ENCODE data around the gene HSD17B14. TPM values are rescaled to one million over a fixed set of nuclear protein-coding genes. Genes with fewer than 3 reads are reported as not detected.
"Not testable (repeated sequence)": the region's sequence is repeated elsewhere in the genome, so short reads cannot be mapped to it uniquely, and the experiment has no call there.

The HSD17B14 gene
- total RNA-seq, 1 experiment from 2014 or later = 2.6 TPM

DNA sequence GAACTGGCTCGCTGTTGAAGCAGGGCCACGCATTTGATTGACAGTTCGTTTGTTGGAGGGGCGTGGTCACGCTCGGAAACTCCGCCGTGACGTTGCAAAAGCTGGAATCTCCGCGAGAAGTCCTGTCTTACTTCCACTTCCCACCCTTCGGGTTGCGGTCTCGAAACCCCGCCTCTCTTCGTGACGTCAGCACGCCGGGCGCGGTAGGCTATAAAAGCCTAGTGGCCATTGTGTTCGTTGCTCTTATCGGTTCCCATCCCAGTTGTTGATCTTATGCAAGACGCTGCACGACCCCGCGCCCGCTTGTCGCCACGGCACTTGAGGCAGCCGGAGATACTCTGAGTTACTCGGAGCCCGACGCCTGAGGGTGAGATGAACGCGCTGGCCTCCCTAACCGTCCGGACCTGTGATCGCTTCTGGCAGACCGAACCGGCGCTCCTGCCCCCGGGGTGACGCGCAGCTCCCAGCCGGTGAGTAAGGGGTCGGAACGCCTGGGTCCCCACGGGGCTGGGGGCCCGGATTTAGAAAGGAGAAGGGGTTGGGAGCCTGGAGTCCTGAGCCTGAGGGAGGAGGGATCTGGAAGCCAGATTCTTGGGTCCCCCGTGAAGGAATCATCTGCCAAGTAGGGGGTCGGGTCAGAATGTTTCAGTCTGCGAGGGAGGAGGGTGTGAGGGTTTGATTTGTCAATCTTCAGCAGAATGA lies 36.0 kb upstream of the HSD17B14 start, which contains the start of gene PPP1R15A:
TSS of gene PPP1R15A (plus strand) at position 240 of the 702 bp plus-strand sequence. CDS start 813 bp downstream, outside the sequence.
- Mint-ChIP-seq H3K36me3 (ENCODE audit: insufficient read depth, unreplicated experiment) (peaks cover 69% of the 10 kb centered on the region), H3K9me3 (ENCODE audit: low read depth, unreplicated experiment) (no peaks in the 10 kb centered on the region), H3K4me3 (ENCODE audit: low read depth, unreplicated experiment) (peak within 1 kb of the TSS; percentile 95), H3K4me1 (ENCODE audit: low read depth, unreplicated experiment) (peaks cover 48% of the 10 kb centered on the region), H3K27ac (ENCODE audit: unreplicated experiment) (peak within 1 kb of the TSS; percentile 100), H3K27me3 (ENCODE audit: unreplicated experiment) (peaks cover 8% of the 10 kb centered on the region)
- BruUV-seq (replicated peaks) = TSS peak; percentile 69
- intact Hi-C loops (cut with micrococcal nuclease; ENCODE audit: unreplicated experiment) = no loop called here
- CTCF ChIA-PET = interaction anchor here (0.6 to 1.4 kb wide), 5 partner anchors 29 to 131 kb away, joined by 3 to 5 read pairs (median 4); partner anchors contain the start of genes GYS1 and RUVBL2
- TF ChIP-seq CTCF (IDR thresholded peaks at IDR 0.05; ENCODE audit: unreplicated experiment) = no peak
- DNase-seq = peak; percentile 99

DNA sequence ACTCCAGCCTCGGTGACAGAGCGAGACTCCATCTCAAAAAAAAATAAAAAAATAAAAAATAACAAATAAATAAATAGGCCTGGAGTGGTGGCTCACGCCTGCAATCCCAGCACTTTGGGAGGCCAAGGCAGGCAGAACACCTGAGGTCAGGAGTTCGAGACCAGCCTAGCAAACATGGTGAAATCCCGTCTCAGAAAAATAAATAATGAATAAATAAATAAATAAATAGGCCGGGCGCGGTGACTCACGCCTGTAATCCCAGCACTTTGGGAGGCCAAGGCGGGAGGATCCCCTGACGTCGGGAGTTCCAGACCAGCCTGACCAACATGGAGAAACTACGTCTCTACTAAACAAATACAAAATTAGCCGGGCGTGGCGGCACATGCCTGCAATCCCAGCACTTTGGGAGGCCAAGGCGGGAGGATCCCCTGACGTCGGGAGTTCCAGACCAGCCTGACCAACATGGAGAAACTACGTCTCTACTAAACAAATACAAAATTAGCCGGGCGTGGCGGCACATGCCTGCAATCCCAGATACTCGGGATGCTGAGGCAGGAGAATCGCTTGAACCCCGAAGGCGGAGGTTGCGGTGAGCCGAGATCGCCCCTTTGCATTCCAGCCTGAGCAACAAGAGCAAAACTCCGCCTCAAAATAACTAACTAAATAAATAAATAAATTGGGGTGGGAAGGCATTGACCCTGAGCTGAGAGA lies 35.3 kb upstream of the HSD17B14 start:
- H3K9me3 Mint-ChIP-seq (ENCODE audit: low read depth, unreplicated experiment); intact Hi-C loops (cut with micrococcal nuclease; ENCODE audit: unreplicated experiment); BruUV-seq (replicated peaks); DNase-seq; H3K27me3 Mint-ChIP-seq (ENCODE audit: unreplicated experiment): not testable (repeated sequence)
- H3K36me3 Mint-ChIP-seq (ENCODE audit: insufficient read depth, unreplicated experiment) = peaks cover 69% of the 10 kb centered on the region
- CTCF ChIA-PET = interaction anchor here (0.6 to 1.4 kb wide), 5 partner anchors 29 to 132 kb away, joined by 3 to 5 read pairs (median 4); partner anchors contain the start of genes GYS1 and RUVBL2
- H3K4me1 Mint-ChIP-seq (ENCODE audit: low read depth, unreplicated experiment) = peaks cover 54% of the 10 kb centered on the region
- H3K4me3 Mint-ChIP-seq (ENCODE audit: low read depth, unreplicated experiment) = peak overlapping the region; percentile 95
- H3K27ac Mint-ChIP-seq (ENCODE audit: unreplicated experiment) = peak overlapping the region; percentile 100

DNA sequence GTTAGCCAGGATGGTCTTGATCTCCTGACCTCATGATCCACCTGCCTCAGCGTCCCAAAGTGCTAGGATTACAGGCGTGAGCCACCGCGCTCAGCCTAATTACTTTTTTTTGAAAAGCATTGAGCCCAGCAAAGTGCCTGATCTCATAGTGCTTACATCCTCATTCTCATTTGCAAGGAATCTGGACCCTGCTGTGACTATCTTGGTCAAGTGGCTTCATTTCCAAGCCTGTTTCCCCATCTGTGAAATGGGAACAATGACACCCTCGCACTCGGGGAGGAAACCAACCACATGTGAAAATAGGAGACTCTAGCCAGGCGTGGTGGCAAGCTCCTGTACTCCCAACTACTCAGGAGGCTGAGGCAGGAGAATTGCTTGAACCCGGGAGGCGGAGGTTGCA lies 33.8 kb upstream of the HSD17B14 start:
- Mint-ChIP-seq H3K27ac (ENCODE audit: unreplicated experiment) (no peak overlapping the region), H3K4me1 (ENCODE audit: low read depth, unreplicated experiment) (peaks cover 42% of the 10 kb centered on the region), H3K27me3 (ENCODE audit: unreplicated experiment) (peaks cover 8% of the 10 kb centered on the region), H3K36me3 (ENCODE audit: insufficient read depth, unreplicated experiment) (peaks cover 53% of the 10 kb centered on the region), H3K9me3 (ENCODE audit: low read depth, unreplicated experiment) (no peaks in the 10 kb centered on the region), H3K4me3 (ENCODE audit: low read depth, unreplicated experiment) (no peak overlapping the region)
- intact Hi-C loops (cut with micrococcal nuclease; ENCODE audit: unreplicated experiment) = no loop called here
- no peak for DNase-seq
- BruUV-seq (replicated peaks) = no TSS peak
- no peak for TF ChIP-seq CTCF (IDR thresholded peaks at IDR 0.05; ENCODE audit: unreplicated experiment)
- CTCF ChIA-PET = interaction anchor here (1.6 kb wide), 1 partner anchor 101 kb away, joined by 5 read pairs; no protein-coding TSS in a partner anchor

GRCh38 chr19:48868114-48868886 lies 32.0 kb upstream of the HSD17B14 start, which contains the start of gene PLEKHA4:
Gene PLEKHA4 (minus strand): TSS chr19:48868617. CDS start chr19:48867620, 997 bp downstream.
- TSS peak; percentile 56 for BruUV-seq (replicated peaks)
- H3K4me3 Mint-ChIP-seq (ENCODE audit: low read depth, unreplicated experiment) = peak within 1 kb of the TSS; percentile 76
- H3K9me3 Mint-ChIP-seq (ENCODE audit: low read depth, unreplicated experiment) = no peaks in the 10 kb centered on the region
- DNase-seq = peak; percentile 66
- CTCF ChIA-PET = interaction anchor here (0.6 to 1.6 kb wide), 3 partner anchors 11 to 124 kb away, joined by 3 to 5 read pairs (median 4); no protein-coding TSS in a partner anchor
- peak within 1 kb of the TSS; percentile 88 for H3K27ac Mint-ChIP-seq (ENCODE audit: unreplicated experiment)
- intact Hi-C loops (cut with micrococcal nuclease; ENCODE audit: unreplicated experiment) = no loop called here
- H3K36me3 Mint-ChIP-seq (ENCODE audit: insufficient read depth, unreplicated experiment) = peaks cover 44% of the 10 kb centered on the region
- peaks cover 30% of the 10 kb centered on the region for H3K4me1 Mint-ChIP-seq (ENCODE audit: low read depth, unreplicated experiment)
- TF ChIP-seq CTCF (IDR thresholded peaks at IDR 0.05; ENCODE audit: unreplicated experiment) = no peak
- peaks cover 8% of the 10 kb centered on the region for H3K27me3 Mint-ChIP-seq (ENCODE audit: unreplicated experiment)
